Neural cell (in vitro differentiated cells): ENCODE results near the gene GRIK2. TPM values are rescaled to one million over a fixed set of nuclear protein-coding genes. Genes with fewer than 3 reads are reported as not detected.

Experiments
- H2AFZ ChIP-seq: fragments of 200-600, 300-800 bp; sonication (generic), shearing (Covaris generic); 2 replicates; pipeline ENCODE4 v1.6.0; 2014; ENCODE audit warnings: low read depth, mild to moderate bottlenecking, antibody characterized with exemption, low read length, moderate library complexity
- H3F3A ChIP-seq: fragments of 200-600 bp; shearing (Covaris generic); 2 replicates; pipeline ENCODE4 v1.6.1; 2016; ENCODE audit warnings: mild to moderate bottlenecking, moderate library complexity, mixed read lengths, antibody characterized with exemption, low read length; ENCODE audit not compliant: insufficient read depth, poor library complexity, severe bottlenecking
- H3K27ac ChIP-seq: fragments of 200-600, 300-800 bp; sonication (generic), shearing (Covaris generic); 2 replicates; pipeline ENCODE4 v1.5.1; 2014; ENCODE audit warnings: mild to moderate bottlenecking, low read length, moderate library complexity
- H3K27me3 ChIP-seq: fragments of 300-800, 200-600 bp; sonication (generic), shearing (Covaris generic); 2 replicates; pipeline ENCODE4 v1.6.0; 2014; ENCODE audit warnings: mild to moderate bottlenecking, low read depth, low read length, moderate library complexity; ENCODE audit not compliant: insufficient read depth
- H3K36me3 ChIP-seq: fragments of 300-800, 200-600 bp; sonication (generic), shearing (Covaris generic); 2 replicates; pipeline ENCODE4 v1.5.1; 2014; ENCODE audit warnings: mild to moderate bottlenecking, antibody characterized with exemption, low read length, moderate library complexity; ENCODE audit not compliant: insufficient read depth
- H3K4me2 ChIP-seq: fragments of 300-800, 200-600 bp; sonication (generic), shearing (Covaris generic); 2 replicates; pipeline ENCODE4 v1.6.0; 2014; ENCODE audit warnings: mild to moderate bottlenecking, low read length
- H3K4me3 ChIP-seq: fragments of 300-800, 200-600 bp; sonication (generic), shearing (Covaris generic); 2 replicates; pipeline ENCODE4 v1.5.1; 2014; ENCODE audit warnings: mild to moderate bottlenecking, low read length, moderate library complexity
- H3K79me2 ChIP-seq: fragments of 200-600 bp; shearing (Covaris generic); replicated peaks from 2 replicates; pipeline ENCODE4 v1.6.0; 2014; ENCODE audit warnings: mild to moderate bottlenecking, low read length, moderate library complexity; ENCODE audit not compliant: insufficient read depth
- H3K9ac ChIP-seq: fragments of 300-800, 200-600 bp; sonication (generic), shearing (Covaris generic); 2 replicates; pipeline ENCODE4 v1.6.1; 2016; ENCODE audit warnings: mild to moderate bottlenecking, low read length, mixed read lengths
- H3K9me2 ChIP-seq: fragments of 200-600 bp; shearing (Covaris generic); 2 replicates; pipeline ENCODE4 v1.6.1; 2016; ENCODE audit warnings: mild to moderate bottlenecking, low read length, mixed read lengths; ENCODE audit not compliant: insufficient read depth
- H3K9me3 ChIP-seq: fragments of 200-600, 300-800 bp; sonication (generic), shearing (Covaris generic); 2 replicates; pipeline ENCODE4 v1.6.1; 2016; ENCODE audit warnings: mild to moderate bottlenecking, mixed run types, low read length, moderate library complexity, mixed read lengths
- H4K20me1 ChIP-seq: fragments of 200-600 bp; shearing (Covaris generic); 2 replicates; pipeline ENCODE4 v1.6.1; 2016; ENCODE audit warnings: mild to moderate bottlenecking, mixed run types; ENCODE audit not compliant: insufficient read depth
- EP300 ChIP-seq: fragments of 450-650 bp; conservative IDR thresholded peaks from 2 replicates; pipeline ENCODE4 v1.6.1; 2014; ENCODE audit warnings: antibody characterized with exemption, mild to moderate bottlenecking, moderate library complexity; ENCODE audit not compliant: poor library complexity, severe bottlenecking
- EZH2 ChIP-seq: fragments of 200-600, 300-800 bp; shearing (Covaris generic), sonication (generic); IDR thresholded peaks from 2 replicates; pipeline ENCODE4 v1.6.1; 2014; ENCODE audit warnings: antibody characterized with exemption, low read length, borderline replicate concordance, mild to moderate bottlenecking; ENCODE audit not compliant: insufficient read depth, poor library complexity, severe bottlenecking
- MXI1 ChIP-seq: fragments of 450-650 bp; conservative IDR thresholded peaks from 2 replicates; pipeline ENCODE4 v1.6.1; 2014; ENCODE audit warnings: antibody characterized with exemption, mild to moderate bottlenecking; ENCODE audit not compliant: poor library complexity, severe bottlenecking
- POLR2AphosphoS5 ChIP-seq: IDR thresholded peaks from 2 replicates; pipeline ENCODE4 v1.6.1; 2012
- RAD21 ChIP-seq: fragments of 450-650 bp; conservative IDR thresholded peaks from 2 replicates; pipeline ENCODE4 v1.6.1; 2014; ENCODE audit warnings: antibody characterized with exemption, mild to moderate bottlenecking, moderate library complexity
- SMC3 ChIP-seq: fragments of 450-650 bp; conservative IDR thresholded peaks from 2 replicates; pipeline ENCODE4 v1.6.1; 2014; ENCODE audit warnings: antibody characterized with exemption, mild to moderate bottlenecking, moderate library complexity; ENCODE audit not compliant: poor library complexity
- TAF1 ChIP-seq: IDR thresholded peaks from 2 replicates; pipeline ENCODE4 v1.6.1; 2012; ENCODE audit warnings: low read depth
- polyA plus RNA-seq: library from polyadenylated mRNA; depleted of rRNA; stranded (reverse); fragments of >200 nt; gene quantifications from 2 replicates; pipeline ENCODE4 v1.2.3, GENCODE V29; 2014
- TF ChIP-seq, protein P1 (sequence below): fragments of 450-650 bp; IDR thresholded peaks from 2 replicates; pipeline ENCODE4 v1.5.1; 2014; ENCODE audit warnings: antibody characterized with exemption, mild to moderate bottlenecking, moderate library complexity; ENCODE audit not compliant: poor library complexity, severe bottlenecking
- TF ChIP-seq, protein P2 (sequence below): IDR thresholded peaks from 2 replicates; pipeline ENCODE4 v1.6.1; 2012; ENCODE audit warnings: borderline replicate concordance

The GRIK2 gene
- polyA plus RNA-seq, 1 donor from 2014 or later, result 106 TPM

DNA sequence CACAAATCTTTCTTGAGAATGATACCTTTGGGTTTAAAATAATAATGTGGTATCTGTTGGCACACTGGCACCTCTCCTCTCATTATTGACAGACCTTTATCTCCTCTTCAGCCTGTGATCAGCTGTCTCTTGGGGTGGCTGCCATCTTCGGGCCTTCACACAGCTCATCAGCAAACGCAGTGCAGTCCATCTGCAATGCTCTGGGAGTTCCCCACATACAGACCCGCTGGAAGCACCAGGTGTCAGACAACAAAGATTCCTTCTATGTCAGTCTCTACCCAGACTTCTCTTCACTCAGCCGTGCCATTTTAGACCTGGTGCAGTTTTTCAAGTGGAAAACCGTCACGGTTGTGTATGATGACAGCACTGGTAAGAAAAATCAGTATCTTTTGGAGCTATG is 232.8 kb downstream of the GRIK2 start:
- no peaks in the 10 kb centered on the region for H3K27me3 ChIP-seq
- H3K27ac ChIP-seq, result no peak overlapping the region
- no peak overlapping the region for H2AFZ ChIP-seq
- no peaks in the 10 kb centered on the region for H3F3A ChIP-seq
- no peaks in the 10 kb centered on the region for H3K9me2 ChIP-seq
- no peaks in the 10 kb centered on the region for H3K9me3 ChIP-seq
- no peak for TF ChIP-seq TAF1
- TF ChIP-seq, protein P1, sequence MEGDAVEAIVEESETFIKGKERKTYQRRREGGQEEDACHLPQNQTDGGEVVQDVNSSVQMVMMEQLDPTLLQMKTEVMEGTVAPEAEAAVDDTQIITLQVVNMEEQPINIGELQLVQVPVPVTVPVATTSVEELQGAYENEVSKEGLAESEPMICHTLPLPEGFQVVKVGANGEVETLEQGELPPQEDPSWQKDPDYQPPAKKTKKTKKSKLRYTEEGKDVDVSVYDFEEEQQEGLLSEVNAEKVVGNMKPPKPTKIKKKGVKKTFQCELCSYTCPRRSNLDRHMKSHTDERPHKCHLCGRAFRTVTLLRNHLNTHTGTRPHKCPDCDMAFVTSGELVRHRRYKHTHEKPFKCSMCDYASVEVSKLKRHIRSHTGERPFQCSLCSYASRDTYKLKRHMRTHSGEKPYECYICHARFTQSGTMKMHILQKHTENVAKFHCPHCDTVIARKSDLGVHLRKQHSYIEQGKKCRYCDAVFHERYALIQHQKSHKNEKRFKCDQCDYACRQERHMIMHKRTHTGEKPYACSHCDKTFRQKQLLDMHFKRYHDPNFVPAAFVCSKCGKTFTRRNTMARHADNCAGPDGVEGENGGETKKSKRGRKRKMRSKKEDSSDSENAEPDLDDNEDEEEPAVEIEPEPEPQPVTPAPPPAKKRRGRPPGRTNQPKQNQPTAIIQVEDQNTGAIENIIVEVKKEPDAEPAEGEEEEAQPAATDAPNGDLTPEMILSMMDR, result no peak
- TF ChIP-seq RAD21, result no peak
- no peak for TF ChIP-seq SMC3
- TF ChIP-seq, protein P2, sequence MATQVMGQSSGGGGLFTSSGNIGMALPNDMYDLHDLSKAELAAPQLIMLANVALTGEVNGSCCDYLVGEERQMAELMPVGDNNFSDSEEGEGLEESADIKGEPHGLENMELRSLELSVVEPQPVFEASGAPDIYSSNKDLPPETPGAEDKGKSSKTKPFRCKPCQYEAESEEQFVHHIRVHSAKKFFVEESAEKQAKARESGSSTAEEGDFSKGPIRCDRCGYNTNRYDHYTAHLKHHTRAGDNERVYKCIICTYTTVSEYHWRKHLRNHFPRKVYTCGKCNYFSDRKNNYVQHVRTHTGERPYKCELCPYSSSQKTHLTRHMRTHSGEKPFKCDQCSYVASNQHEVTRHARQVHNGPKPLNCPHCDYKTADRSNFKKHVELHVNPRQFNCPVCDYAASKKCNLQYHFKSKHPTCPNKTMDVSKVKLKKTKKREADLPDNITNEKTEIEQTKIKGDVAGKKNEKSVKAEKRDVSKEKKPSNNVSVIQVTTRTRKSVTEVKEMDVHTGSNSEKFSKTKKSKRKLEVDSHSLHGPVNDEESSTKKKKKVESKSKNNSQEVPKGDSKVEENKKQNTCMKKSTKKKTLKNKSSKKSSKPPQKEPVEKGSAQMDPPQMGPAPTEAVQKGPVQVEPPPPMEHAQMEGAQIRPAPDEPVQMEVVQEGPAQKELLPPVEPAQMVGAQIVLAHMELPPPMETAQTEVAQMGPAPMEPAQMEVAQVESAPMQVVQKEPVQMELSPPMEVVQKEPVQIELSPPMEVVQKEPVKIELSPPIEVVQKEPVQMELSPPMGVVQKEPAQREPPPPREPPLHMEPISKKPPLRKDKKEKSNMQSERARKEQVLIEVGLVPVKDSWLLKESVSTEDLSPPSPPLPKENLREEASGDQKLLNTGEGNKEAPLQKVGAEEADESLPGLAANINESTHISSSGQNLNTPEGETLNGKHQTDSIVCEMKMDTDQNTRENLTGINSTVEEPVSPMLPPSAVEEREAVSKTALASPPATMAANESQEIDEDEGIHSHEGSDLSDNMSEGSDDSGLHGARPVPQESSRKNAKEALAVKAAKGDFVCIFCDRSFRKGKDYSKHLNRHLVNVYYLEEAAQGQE, result no peak
- no peak for TF ChIP-seq POLR2AphosphoS5
- TF ChIP-seq MXI1, result no peak
- no peak for TF ChIP-seq EP300
- no peak for TF ChIP-seq EZH2
- H3K79me2 ChIP-seq, result no peaks in the 10 kb centered on the region
- no peaks in the 10 kb centered on the region for H3K36me3 ChIP-seq
- no peak overlapping the region for H3K9ac ChIP-seq
- H3K4me3 ChIP-seq, result no peak overlapping the region
- no peaks in the 10 kb centered on the region for H4K20me1 ChIP-seq
- no peak overlapping the region for H3K4me2 ChIP-seq

DNA sequence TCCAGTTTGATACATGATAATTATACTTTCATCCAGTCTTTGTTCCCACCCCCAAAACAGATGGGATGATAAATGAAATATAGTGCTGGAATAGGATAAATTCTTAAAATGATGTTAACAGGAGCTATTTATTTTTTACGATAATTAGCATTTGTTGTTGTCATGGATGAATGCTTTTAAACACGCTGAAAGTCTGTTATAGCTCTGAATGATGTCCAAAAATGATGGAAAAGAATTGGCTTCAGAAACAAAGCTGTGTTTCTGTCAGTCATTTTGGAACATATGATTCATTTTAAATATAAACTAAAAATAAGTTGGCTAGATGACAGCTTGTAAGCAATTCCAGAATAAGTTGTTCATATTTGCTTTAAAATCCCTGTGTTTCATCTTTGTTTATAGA is 237.4 kb downstream of the GRIK2 start:
- no peaks in the 10 kb centered on the region for H3K79me2 ChIP-seq
- no peaks in the 10 kb centered on the region for H3K9me3 ChIP-seq
- no peak overlapping the region for H3K9ac ChIP-seq
- no peaks in the 10 kb centered on the region for H3K27me3 ChIP-seq
- no peaks in the 10 kb centered on the region for H3K36me3 ChIP-seq
- no peak overlapping the region for H3K4me3 ChIP-seq
- H3F3A ChIP-seq, result no peaks in the 10 kb centered on the region
- no peaks in the 10 kb centered on the region for H3K9me2 ChIP-seq
- no peak overlapping the region for H3K27ac ChIP-seq
- no peak overlapping the region for H3K4me2 ChIP-seq
- H4K20me1 ChIP-seq, result no peaks in the 10 kb centered on the region
- no peak for TF ChIP-seq RAD21
- TF ChIP-seq EP300, result no peak
- TF ChIP-seq, protein P2, result no peak
- TF ChIP-seq, protein P1, result no peak
- no peak for TF ChIP-seq EZH2
- TF ChIP-seq MXI1, result no peak
- no peak for TF ChIP-seq POLR2AphosphoS5
- no peak for TF ChIP-seq SMC3
- TF ChIP-seq TAF1, result no peak
- no peak overlapping the region for H2AFZ ChIP-seq
